SU-DHL-6 (cell line): ENCODE measurements around the gene CGA.

ENCODE experiments used
- H2AFZ ChIP-seq: fragments of 200-600 bp; sonication (generic); 2 replicates; pipeline ENCODE4 v1.6.1; 2014; ENCODE audit warnings: low read depth, mild to moderate bottlenecking, moderate library complexity, mixed read lengths, antibody characterized with exemption, low read length; ENCODE audit not compliant: severe bottlenecking
- H3F3A ChIP-seq: fragments of 200-600 bp; shearing (Covaris generic); 2 replicates; pipeline ENCODE4 v1.6.0; 2016; ENCODE audit warnings: antibody characterized with exemption, mild to moderate bottlenecking; ENCODE audit not compliant: insufficient read depth
- H3K27ac ChIP-seq: fragments of 200-600 bp; sonication (generic); 2 replicates; pipeline ENCODE4 v1.5.1; 2016; ENCODE audit warnings: low read depth, mild to moderate bottlenecking, low read length, moderate library complexity, mixed read lengths
- H3K27me3 ChIP-seq: fragments of 200-600 bp; sonication (generic), shearing (Covaris generic); 2 replicates; pipeline ENCODE4 v1.6.0; 2014; ENCODE audit warnings: mild to moderate bottlenecking, low read length
- H3K36me3 ChIP-seq: fragments of 200-600 bp; sonication (generic); 2 replicates; pipeline ENCODE4 v1.6.1; 2014; ENCODE audit warnings: mild to moderate bottlenecking, low read length, mixed read lengths
- H3K4me2 ChIP-seq: fragments of 300-600, 200-600 bp; shearing (Covaris generic), sonication (generic); 2 replicates; pipeline ENCODE4 v1.6.0; 2014; ENCODE audit warnings: low read length, low read depth, mild to moderate bottlenecking; ENCODE audit not compliant: poor library complexity, severe bottlenecking
- H3K4me3 ChIP-seq: fragments of 200-600 bp; sonication (generic); 2 replicates; pipeline ENCODE4 v1.5.1; 2014; ENCODE audit warnings: antibody characterized with exemption, low read length, mild to moderate bottlenecking, mixed read lengths; ENCODE audit not compliant: insufficient read depth, poor library complexity, severe bottlenecking
- H3K79me2 ChIP-seq: fragments of 200-600 bp; sonication (generic); 2 replicates; pipeline ENCODE4 v1.6.1; 2014; ENCODE audit warnings: mild to moderate bottlenecking, low read length, moderate library complexity; ENCODE audit not compliant: insufficient read depth
- H3K9ac ChIP-seq: fragments of 200-600 bp; sonication (generic); 2 replicates; pipeline ENCODE4 v1.7.0; 2014; ENCODE audit warnings: mild to moderate bottlenecking, low read length
- H3K9me2 ChIP-seq: fragments of 200-600 bp; sonication (generic); replicated peaks from 2 replicates; pipeline ENCODE4 v1.6.1; 2014; ENCODE audit warnings: low read length; ENCODE audit not compliant: insufficient read depth
- H3K9me3 ChIP-seq: fragments of 200-600 bp; sonication (generic); 2 replicates; pipeline ENCODE4 v1.6.1; 2014; ENCODE audit warnings: low read length, mixed read lengths; ENCODE audit not compliant: insufficient read depth
- H4K20me1 ChIP-seq: fragments of 200-600 bp; sonication (generic); 2 replicates; pipeline ENCODE4 v1.6.1; 2014; ENCODE audit warnings: low read depth, mild to moderate bottlenecking, antibody characterized with exemption, low read length, moderate library complexity, mixed read lengths
- EZH2phosphoT487 ChIP-seq: fragments of 200-600 bp; sonication (generic), shearing (Covaris generic); conservative IDR thresholded peaks from 2 replicates; pipeline ENCODE4 v1.6.1; 2018; ENCODE audit warnings: mild to moderate bottlenecking, antibody characterized with exemption, low read length, moderate library complexity, mixed read lengths
- TF ChIP-seq, protein P1 (sequence below): fragments of 200-600 bp; sonication (generic); IDR thresholded peaks from one replicate; pipeline ENCODE4 v1.5.1; 2017; ENCODE audit warnings: antibody characterized with exemption, mild to moderate bottlenecking, low read length, moderate library complexity; ENCODE audit not compliant: insufficient read depth, poor library complexity, severe bottlenecking

Gene CGA

GRCh38 chr6:87118054-87118453 is 23.1 kb upstream of the CGA start:
- no peak overlapping the region for H3K27ac ChIP-seq
- H3K4me2 ChIP-seq, result no peak overlapping the region
- no peaks in the 10 kb centered on the region for H3K36me3 ChIP-seq
- no peak overlapping the region for H3K4me3 ChIP-seq
- TF ChIP-seq EZH2phosphoT487, result no peak
- TF ChIP-seq, protein P1, sequence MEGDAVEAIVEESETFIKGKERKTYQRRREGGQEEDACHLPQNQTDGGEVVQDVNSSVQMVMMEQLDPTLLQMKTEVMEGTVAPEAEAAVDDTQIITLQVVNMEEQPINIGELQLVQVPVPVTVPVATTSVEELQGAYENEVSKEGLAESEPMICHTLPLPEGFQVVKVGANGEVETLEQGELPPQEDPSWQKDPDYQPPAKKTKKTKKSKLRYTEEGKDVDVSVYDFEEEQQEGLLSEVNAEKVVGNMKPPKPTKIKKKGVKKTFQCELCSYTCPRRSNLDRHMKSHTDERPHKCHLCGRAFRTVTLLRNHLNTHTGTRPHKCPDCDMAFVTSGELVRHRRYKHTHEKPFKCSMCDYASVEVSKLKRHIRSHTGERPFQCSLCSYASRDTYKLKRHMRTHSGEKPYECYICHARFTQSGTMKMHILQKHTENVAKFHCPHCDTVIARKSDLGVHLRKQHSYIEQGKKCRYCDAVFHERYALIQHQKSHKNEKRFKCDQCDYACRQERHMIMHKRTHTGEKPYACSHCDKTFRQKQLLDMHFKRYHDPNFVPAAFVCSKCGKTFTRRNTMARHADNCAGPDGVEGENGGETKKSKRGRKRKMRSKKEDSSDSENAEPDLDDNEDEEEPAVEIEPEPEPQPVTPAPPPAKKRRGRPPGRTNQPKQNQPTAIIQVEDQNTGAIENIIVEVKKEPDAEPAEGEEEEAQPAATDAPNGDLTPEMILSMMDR, result no peak
- H2AFZ ChIP-seq, result no peak overlapping the region
- no peaks in the 10 kb centered on the region for H3K9me2 ChIP-seq
- H4K20me1 ChIP-seq, result no peaks in the 10 kb centered on the region
- H3K79me2 ChIP-seq, result no peaks in the 10 kb centered on the region
- no peaks in the 10 kb centered on the region for H3F3A ChIP-seq
- H3K27me3 ChIP-seq, result no peaks in the 10 kb centered on the region
- no peaks in the 10 kb centered on the region for H3K9me3 ChIP-seq
- H3K9ac ChIP-seq, result no peak overlapping the region

- Histone ChIP-seq H3K79me2 (no peaks in the 10 kb centered on the region), H3K36me3 (no peaks in the 10 kb centered on the region), H4K20me1 (no peaks in the 10 kb centered on the region), H3F3A (no peaks in the 10 kb centered on the region), H2AFZ (no peak overlapping the region), H3K27me3 (no peaks in the 10 kb centered on the region), H3K27ac (no peak overlapping the region), H3K9me3 (no peaks in the 10 kb centered on the region), H3K9me2 (no peaks in the 10 kb centered on the region), H3K4me2 (no peak overlapping the region), H3K9ac (no peak overlapping the region), H3K4me3 (no peak overlapping the region)
- TF ChIP-seq EZH2phosphoT487, result no peak
- TF ChIP-seq, protein P1, result no peak
Observed at GRCh38 chr6:87116922-87117321, 22.0 kb upstream of the CGA start.

GRCh38 chr6:87115402-87116135 is 20.7 kb upstream of the CGA start:
- H3K27ac ChIP-seq, result no peak overlapping the region
- H3K4me3 ChIP-seq, result no peak overlapping the region
- H3F3A ChIP-seq, result no peaks in the 10 kb centered on the region
- H4K20me1 ChIP-seq, result no peaks in the 10 kb centered on the region
- no peaks in the 10 kb centered on the region for H3K27me3 ChIP-seq
- TF ChIP-seq, protein P1, result no peak
- no peak for TF ChIP-seq EZH2phosphoT487
- H3K36me3 ChIP-seq, result no peaks in the 10 kb centered on the region
- H2AFZ ChIP-seq, result no peak overlapping the region
- H3K9ac ChIP-seq, result no peak overlapping the region
- H3K9me2 ChIP-seq, result no peaks in the 10 kb centered on the region
- no peaks in the 10 kb centered on the region for H3K9me3 ChIP-seq
- H3K79me2 ChIP-seq, result no peaks in the 10 kb centered on the region
- no peak overlapping the region for H3K4me2 ChIP-seq
